ENCODE data around the gene SIK3.
"Not testable (repeated sequence)": the region's sequence is repeated elsewhere in the genome, so short reads cannot be mapped to it uniquely, and the experiment has no call there.

Gene SIK3

DNA sequence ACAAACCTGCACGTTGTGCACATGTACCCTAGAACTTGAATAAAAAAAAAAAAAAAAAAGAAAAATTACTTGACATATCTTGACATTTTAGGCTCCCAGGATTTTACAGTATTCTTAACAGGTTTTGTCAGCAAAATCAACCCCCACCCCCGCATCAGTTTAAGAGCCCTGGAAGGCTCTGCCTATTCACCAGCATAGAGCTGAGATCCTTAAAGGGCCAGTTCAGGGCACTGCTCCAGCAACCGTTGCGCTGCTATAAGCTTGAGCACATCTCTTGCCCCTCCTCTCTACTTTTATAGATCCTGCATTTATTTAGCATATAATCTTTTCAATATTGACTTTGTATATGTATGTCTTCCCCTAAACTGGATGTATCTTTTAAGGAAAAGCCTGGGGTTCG lies 45.2 kb upstream of the SIK3 start:
- peaks cover 16% of the 10 kb centered on the region for H3K36me3 ChIP-seq
- H3K27me3 ChIP-seq = no peaks in the 10 kb centered on the region
- TF ChIP-seq, protein P1, sequence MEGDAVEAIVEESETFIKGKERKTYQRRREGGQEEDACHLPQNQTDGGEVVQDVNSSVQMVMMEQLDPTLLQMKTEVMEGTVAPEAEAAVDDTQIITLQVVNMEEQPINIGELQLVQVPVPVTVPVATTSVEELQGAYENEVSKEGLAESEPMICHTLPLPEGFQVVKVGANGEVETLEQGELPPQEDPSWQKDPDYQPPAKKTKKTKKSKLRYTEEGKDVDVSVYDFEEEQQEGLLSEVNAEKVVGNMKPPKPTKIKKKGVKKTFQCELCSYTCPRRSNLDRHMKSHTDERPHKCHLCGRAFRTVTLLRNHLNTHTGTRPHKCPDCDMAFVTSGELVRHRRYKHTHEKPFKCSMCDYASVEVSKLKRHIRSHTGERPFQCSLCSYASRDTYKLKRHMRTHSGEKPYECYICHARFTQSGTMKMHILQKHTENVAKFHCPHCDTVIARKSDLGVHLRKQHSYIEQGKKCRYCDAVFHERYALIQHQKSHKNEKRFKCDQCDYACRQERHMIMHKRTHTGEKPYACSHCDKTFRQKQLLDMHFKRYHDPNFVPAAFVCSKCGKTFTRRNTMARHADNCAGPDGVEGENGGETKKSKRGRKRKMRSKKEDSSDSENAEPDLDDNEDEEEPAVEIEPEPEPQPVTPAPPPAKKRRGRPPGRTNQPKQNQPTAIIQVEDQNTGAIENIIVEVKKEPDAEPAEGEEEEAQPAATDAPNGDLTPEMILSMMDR (IDR thresholded peaks at IDR 0.05) = no peak
- peaks cover 21 to 29% of the 10 kb centered on the region in 2 experiments for H3K4me1 ChIP-seq (ENCODE audit: control insufficient read depth in 1 of 2, insufficient read depth in 1 of 2, low read depth in 1 of 2, low read length in 1 of 2)
- peak overlapping the region; percentile 92 to 93 for H3K4me3 ChIP-seq (ENCODE audit: low read depth in 1 of 2, low read length in 1 of 2)
- no peaks in the 10 kb centered on the region for H3K9me3 ChIP-seq
- peak overlapping the region; percentile 94 for H3K27ac ChIP-seq

DNA sequence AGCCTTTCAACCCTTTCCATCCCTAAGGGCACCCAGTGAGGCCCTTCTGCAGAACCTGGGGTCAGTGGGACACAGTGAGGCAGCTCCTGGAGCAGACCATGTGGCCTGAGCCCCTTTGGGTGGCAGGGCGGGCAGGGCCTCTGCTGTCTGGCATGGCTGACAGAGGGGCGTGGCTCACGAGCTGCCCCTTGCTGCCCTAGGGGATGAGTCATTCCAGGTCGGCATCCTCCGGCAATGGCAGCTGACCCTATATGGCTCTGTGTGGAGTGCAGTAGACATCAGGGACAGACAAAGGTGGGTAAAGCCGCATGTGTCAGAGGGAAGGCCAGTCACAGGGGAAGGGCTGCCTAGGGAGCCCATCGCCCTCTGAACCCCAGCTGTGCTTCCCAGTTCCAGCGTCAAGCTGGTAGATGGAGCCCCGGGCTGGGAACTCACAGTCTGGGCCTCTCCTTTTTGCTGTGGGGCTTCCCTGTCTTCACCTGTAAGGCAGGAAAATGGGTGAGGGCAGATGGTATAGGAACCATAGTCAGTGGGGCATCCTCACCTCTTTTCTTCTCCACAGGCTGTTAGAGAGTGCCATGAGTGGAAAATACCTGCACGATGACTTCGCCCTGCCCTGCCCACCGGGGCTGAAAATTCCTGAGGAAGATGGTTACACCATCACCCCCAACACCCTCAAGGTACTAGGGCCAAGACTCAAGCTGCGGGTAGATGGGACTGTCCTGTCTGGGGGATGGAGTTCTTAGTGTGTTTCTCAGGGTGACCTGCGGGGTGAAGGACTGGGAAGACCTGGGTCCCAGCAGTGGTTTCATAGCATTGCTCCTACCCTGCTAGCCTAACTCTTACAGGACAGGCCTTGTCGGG lies 39.2 kb upstream of the SIK3 start:
- not testable (repeated sequence) for H3K4me3 ChIP-seq (ENCODE audit: low read depth in 1 of 2, low read length in 1 of 2); H3K4me1 ChIP-seq (ENCODE audit: control insufficient read depth in 1 of 2, insufficient read depth in 1 of 2, low read depth in 1 of 2, low read length in 1 of 2); H3K27ac ChIP-seq; H3K36me3 ChIP-seq; H3K27me3 ChIP-seq; H3K9me3 ChIP-seq

DNA sequence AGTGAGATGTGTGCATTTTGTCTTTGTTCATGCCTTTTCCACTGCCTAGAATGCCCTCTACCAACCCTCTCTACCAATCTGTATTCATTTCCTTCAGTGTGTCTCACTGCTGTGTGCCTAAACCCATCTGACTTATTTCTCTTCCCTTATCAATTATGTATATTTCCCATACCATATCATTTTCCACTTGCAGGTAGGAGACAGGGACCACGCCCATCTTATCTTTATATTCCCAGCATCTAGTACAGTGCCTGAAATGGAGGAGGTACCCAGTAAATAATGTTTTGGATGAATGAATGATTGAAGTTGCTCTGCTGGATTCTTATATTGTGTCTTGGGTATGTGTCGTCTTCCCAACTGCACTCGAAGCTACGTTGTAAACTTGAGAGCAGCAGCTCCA lies 36.8 kb upstream of the SIK3 start:
- not testable (repeated sequence) for H3K4me1 ChIP-seq (ENCODE audit: control insufficient read depth in 1 of 2, insufficient read depth in 1 of 2, low read depth in 1 of 2, low read length in 1 of 2); H3K4me3 ChIP-seq (ENCODE audit: low read depth in 1 of 2, low read length in 1 of 2); H3K9me3 ChIP-seq; H3K27me3 ChIP-seq; H3K36me3 ChIP-seq; H3K27ac ChIP-seq

DNA sequence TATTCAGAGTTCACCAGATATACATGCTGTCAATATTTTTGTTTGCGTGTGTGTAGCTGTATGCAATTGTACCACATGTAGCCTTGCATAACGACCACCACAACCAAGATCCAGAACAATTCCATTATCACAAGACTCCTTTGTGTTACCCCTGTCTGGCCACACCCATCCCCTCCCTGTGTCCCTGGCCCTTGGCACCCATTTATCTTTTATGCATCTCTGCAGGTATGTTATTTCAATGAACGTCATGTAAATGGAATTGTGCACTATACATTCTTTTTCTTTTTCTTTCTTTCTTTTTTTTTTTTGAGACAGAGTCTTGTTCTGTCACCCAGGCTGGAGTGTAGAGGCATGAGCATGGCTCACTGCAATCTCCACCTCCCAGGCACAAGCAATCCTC lies 36.2 kb upstream of the SIK3 start:
- Histone ChIP-seq H3K36me3 (no peaks in the 10 kb centered on the region), H3K4me1 (ENCODE audit: control insufficient read depth in 1 of 2, insufficient read depth in 1 of 2, low read depth in 1 of 2, low read length in 1 of 2) (no peaks in the 10 kb centered on the region), H3K27ac (no peak overlapping the region), H3K27me3 (peaks cover 7% of the 10 kb centered on the region), H3K9me3 (no peaks in the 10 kb centered on the region), H3K4me3 (ENCODE audit: low read depth in 1 of 2, low read length in 1 of 2) (no peak overlapping the region)
- TF ChIP-seq, protein P1 (IDR thresholded peaks at IDR 0.05) = no peak

DNA sequence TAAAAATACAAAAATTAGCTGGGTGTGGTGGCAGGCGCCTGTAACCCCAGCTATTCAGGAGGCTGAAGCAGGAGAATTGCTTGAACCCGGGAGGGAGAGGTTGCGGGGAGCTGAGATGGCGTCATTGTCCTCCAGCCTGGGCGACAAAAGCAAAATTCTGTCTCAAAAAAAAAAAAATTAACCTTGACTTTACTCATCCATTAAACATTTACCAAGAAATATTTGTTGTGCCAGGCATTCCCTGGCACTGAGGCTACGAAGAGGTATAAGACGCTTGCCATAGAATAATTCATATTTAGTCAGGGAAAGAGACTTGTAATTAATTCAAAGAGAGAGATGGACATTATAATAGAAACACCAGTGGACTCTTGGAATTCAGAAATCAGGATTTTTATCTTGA lies 32.7 kb upstream of the SIK3 start:
- Histone ChIP-seq H3K4me3 (ENCODE audit: low read depth in 1 of 2, low read length in 1 of 2) (no peak overlapping the region), H3K4me1 (ENCODE audit: control insufficient read depth in 1 of 2, insufficient read depth in 1 of 2, low read depth in 1 of 2, low read length in 1 of 2) (no peaks in the 10 kb centered on the region), H3K27me3 (peaks cover 14% of the 10 kb centered on the region), H3K27ac (no peak overlapping the region), H3K36me3 (no peaks in the 10 kb centered on the region), H3K9me3 (no peaks in the 10 kb centered on the region)
- TF ChIP-seq, protein P1 (IDR thresholded peaks at IDR 0.05) = no peak

DNA sequence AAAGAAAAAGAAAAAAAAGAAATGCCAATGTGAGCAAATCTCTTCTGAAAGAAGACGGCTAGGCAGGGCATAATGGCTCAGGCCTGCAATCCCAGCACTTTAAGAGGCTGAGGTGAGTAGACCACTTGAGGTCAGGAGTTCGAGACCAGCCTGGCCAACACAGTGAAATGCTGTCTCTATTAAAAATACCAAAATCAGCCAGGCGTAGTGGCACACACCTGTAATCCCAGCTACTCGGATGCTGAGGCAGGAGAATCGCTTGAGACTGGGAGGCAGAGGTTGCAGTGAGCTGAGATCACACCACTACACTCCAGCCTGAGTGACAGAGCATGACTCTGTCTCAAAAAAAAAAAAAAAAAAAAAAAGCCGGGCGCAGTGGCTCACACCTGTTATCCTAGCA lies 32.2 kb upstream of the SIK3 start:
- peaks cover 16% of the 10 kb centered on the region for H3K27me3 ChIP-seq
- not testable (repeated sequence) for H3K9me3 ChIP-seq; H3K36me3 ChIP-seq; H3K4me1 ChIP-seq (ENCODE audit: control insufficient read depth in 1 of 2, insufficient read depth in 1 of 2, low read depth in 1 of 2, low read length in 1 of 2); H3K27ac ChIP-seq; H3K4me3 ChIP-seq (ENCODE audit: low read depth in 1 of 2, low read length in 1 of 2)

DNA sequence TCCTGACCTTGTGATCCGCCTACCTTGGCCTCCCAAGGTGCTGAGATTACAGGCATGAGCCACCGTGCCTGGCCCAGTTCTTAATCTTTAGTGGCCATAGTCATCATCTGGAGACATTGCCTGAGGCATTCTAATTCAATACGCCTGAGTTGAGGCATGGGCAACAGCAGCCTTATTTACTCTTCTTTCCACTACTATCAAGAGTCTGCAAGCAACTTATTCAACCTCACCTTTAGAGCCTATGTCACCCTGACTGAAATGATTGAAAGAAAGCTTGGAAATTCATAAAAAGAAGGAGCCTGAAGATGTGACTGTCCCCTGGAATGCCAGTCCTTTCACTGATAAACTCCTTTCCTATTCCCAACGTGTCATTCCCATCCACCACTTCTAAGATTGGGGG lies 30.1 kb upstream of the SIK3 start:
- Histone ChIP-seq H3K27me3 (peaks cover 12% of the 10 kb centered on the region), H3K4me1 (ENCODE audit: control insufficient read depth in 1 of 2, insufficient read depth in 1 of 2, low read depth in 1 of 2, low read length in 1 of 2) (no peaks in the 10 kb centered on the region), H3K27ac (no peak overlapping the region), H3K9me3 (no peaks in the 10 kb centered on the region), H3K4me3 (ENCODE audit: low read depth in 1 of 2, low read length in 1 of 2) (no peak overlapping the region), H3K36me3 (no peaks in the 10 kb centered on the region)
- TF ChIP-seq, protein P1 (IDR thresholded peaks at IDR 0.05) = no peak
